HG02870 (cell line): ENCODE data around the gene URB2.
"Not testable (repeated sequence)": the region's sequence is repeated elsewhere in the genome, so short reads cannot be mapped to it uniquely, and the experiment has no call there.

Experiments
- ATAC-seq: cut with Tn5 transposase; IDR thresholded peaks from one replicate; pipeline ENCODE4 v1.9.1; 2021; ENCODE audit warnings: mild to moderate bottlenecking, moderate library complexity; ENCODE audit not compliant: unreplicated experiment

URB2 gene

GRCh38 chr1:229625915-229626831 lies at the start of gene URB2, which contains the start of gene TAF5L:
Gene URB2 (plus strand): TSS chr1:229626247. CDS start chr1:229627634, 1,387 bp downstream.
Gene TAF5L (minus strand): TSS chr1:229626122. CDS start chr1:229614482, 11,640 bp downstream.
- peak; percentile 78 for ATAC-seq

- ATAC-seq: no peak
Measured at GRCh38 chr1:229578168-229579058, 47.6 kb upstream of the URB2 start.

GRCh38 chr1:229579059-229579673 lies 46.9 kb upstream of the URB2 start:
- ATAC-seq: peak; percentile 89

- no peak for ATAC-seq
Measured at GRCh38 chr1:229581485-229581884, 44.6 kb upstream of the URB2 start.

GRCh38 chr1:229582011-229582694 lies 43.9 kb upstream of the URB2 start:
- ATAC-seq: no peak

GRCh38 chr1:229582715-229583114 lies 43.3 kb upstream of the URB2 start:
- ATAC-seq: no peak

- no peak for ATAC-seq
Measured at GRCh38 chr1:229585338-229585737, 40.7 kb upstream of the URB2 start.

GRCh38 chr1:229590119-229590518 lies 35.9 kb upstream of the URB2 start:
- no peak for ATAC-seq

GRCh38 chr1:229593800-229594199 lies 32.2 kb upstream of the URB2 start:
- no peak for ATAC-seq

GRCh38 chr1:229594227-229595008 lies 31.6 kb upstream of the URB2 start:
- ATAC-seq: no peak

- not testable (repeated sequence) for ATAC-seq
Measured at GRCh38 chr1:229595876-229596275, 30.2 kb upstream of the URB2 start.

- ATAC-seq: no peak
Measured at GRCh38 chr1:229596925-229597699, 28.9 kb upstream of the URB2 start.

GRCh38 chr1:229597877-229598276 lies 28.2 kb upstream of the URB2 start:
- no peak for ATAC-seq

- no peak for ATAC-seq
Measured at GRCh38 chr1:229599218-229599954, 26.7 kb upstream of the URB2 start.

GRCh38 chr1:229600229-229600628 lies 25.8 kb upstream of the URB2 start:
- ATAC-seq: no peak

GRCh38 chr1:229603371-229604005 lies 22.6 kb upstream of the URB2 start:
- ATAC-seq: no peak

GRCh38 chr1:229607370-229607769 lies 18.7 kb upstream of the URB2 start:
- ATAC-seq: no peak

- ATAC-seq: no peak
Measured at GRCh38 chr1:229608590-229608989, 17.5 kb upstream of the URB2 start.
